Natural killer cell treated with Interleukin-12 subunit alpha and Interleukin-12 subunit beta and Interleukin-15 and Interleukin-18, amount 100 ng/mL, for 72 hours (primary cell): ENCODE measurements around the gene SPACA4. TPM values are rescaled to one million over a fixed set of nuclear protein-coding genes. Genes with fewer than 3 reads are reported as not detected.
"Not testable (repeated sequence)": the region's sequence is repeated elsewhere in the genome, so short reads cannot be mapped to it uniquely, and the experiment has no call there.

Experiments used
- ATAC-seq, 2 donors: fragments of 150-1000 bp; cut with Tn5 transposase in 1 of 2; sonication (Bioruptor Pico), chemical (Tn5 transposase) in 1 of 2; 2 replicates each; pipeline ENCODE4 v1.10.0; 2021
- DNase-seq: peaks from one replicate; pipeline ENCODE4 v3.0.0; 2022; ENCODE audit warnings: low spot score
- H3K27ac Mint-ChIP-seq, 2 donors: 1 replicate in 1 of 2; 2 replicates in 1 of 2; pipeline ENCODE4 v1.8.0; 2022; ENCODE audit warnings: mixed read lengths in 2 of 2, mild to moderate bottlenecking in 1 of 2, moderate library complexity in 1 of 2
- H3K27me3 Mint-ChIP-seq, 2 donors: 1 replicate in 1 of 2; 2 replicates in 1 of 2; pipeline ENCODE4 v1.8.0; 2022; ENCODE audit warnings: mixed read lengths in 2 of 2
- H3K36me3 Mint-ChIP-seq: one replicate; pipeline ENCODE4 v1.8.0; 2022; ENCODE audit warnings: mixed read lengths
- H3K4me1 Mint-ChIP-seq, 2 donors: 1 replicate in 1 of 2; 2 replicates in 1 of 2; pipeline ENCODE4 v1.8.0; 2022; ENCODE audit warnings: low read depth in 2 of 2, mixed read lengths in 2 of 2, mild to moderate bottlenecking in 1 of 2
- H3K4me3 Mint-ChIP-seq: one replicate; pipeline ENCODE4 v1.8.0; 2022; ENCODE audit warnings: mixed read lengths
- H3K9me3 Mint-ChIP-seq: 2 replicates; pipeline ENCODE4 v1.8.0; 2022; ENCODE audit warnings: mixed read lengths
- total RNA-seq, 2 donors: library from RNA; stranded (reverse); gene quantifications; one replicate each; pipeline ENCODE4 v1.2.3, GENCODE V29; 2022

SPACA4 gene, protein sequence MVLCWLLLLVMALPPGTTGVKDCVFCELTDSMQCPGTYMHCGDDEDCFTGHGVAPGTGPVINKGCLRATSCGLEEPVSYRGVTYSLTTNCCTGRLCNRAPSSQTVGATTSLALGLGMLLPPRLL
- not detected for total RNA-seq

DNA sequence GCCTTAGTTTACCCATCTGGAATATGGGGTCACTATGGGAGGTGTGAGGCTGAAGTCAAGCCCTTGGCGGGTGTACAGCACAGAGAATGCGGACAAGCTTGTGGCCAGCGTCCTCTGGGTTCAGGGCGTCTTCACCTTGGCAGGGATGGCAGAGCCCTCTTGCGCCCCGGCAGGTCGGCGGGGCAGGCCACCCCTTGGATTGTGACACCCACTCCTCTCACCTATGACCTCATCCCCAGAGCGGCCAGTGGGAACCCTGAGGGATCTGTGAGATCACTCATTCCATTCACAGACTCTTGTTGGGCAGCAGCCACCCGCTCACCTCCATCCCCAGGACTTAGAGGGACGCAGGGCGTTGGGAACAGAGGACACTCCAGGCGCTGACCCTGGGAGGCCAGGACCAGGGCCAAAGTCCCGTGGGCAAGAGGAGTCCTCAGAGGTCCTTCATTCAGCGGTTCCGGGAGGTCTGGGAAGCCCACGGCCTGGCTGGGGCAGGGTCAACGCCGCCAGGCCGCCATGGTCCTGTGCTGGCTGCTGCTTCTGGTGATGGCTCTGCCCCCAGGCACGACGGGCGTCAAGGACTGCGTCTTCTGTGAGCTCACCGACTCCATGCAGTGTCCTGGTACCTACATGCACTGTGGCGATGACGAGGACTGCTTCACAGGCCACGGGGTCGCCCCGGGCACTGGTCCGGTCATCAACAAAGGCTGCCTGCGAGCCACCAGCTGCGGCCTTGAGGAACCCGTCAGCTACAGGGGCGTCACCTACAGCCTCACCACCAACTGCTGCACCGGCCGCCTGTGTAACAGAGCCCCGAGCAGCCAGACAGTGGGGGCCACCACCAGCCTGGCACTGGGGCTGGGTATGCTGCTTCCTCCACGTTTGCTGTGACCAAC, at the start of gene SPACA4:
Gene SPACA4, plus strand, starts transcription at position 280 of the 896 bp plus-strand sequence. Its CDS starts 237 bp downstream, at position 517.
- Mint-ChIP-seq H3K4me1 (no peaks in the 10 kb centered on the region), H3K9me3 (no peaks in the 10 kb centered on the region), H3K36me3 (no peaks in the 10 kb centered on the region), H3K27me3 (no peaks in the 10 kb centered on the region), H3K4me3 (no peak within 1 kb of the TSS), H3K27ac (no peak within 1 kb of the TSS)
- ATAC-seq: peak in 1 of 2 donors; percentile 20
- DNase-seq: no peak

DNA sequence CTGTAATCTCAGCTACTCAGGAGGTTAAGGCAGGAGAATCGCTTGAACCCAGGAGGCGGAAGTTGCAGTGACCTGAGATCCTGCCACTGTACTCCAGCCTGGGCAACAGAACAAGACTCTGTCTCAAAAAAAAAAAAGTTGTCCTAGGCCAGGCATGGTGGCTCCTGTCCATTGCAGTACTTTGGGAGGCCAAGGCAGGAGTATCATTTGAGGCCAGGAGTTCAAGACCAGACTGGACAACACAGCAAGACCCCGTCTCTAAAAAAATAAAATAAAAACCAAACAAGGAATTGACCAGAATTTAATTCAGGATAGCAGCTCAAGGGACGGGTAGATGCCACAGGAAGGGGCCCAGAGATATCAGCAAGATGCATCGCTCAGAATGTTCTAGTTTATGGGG, 49.7 kb upstream of the SPACA4 start:
- Mint-ChIP-seq H3K9me3 (no peaks in the 10 kb centered on the region), H3K4me3 (no peak overlapping the region), H3K4me1 (no peaks in the 10 kb centered on the region), H3K27ac (no peak overlapping the region), H3K27me3 (peaks cover 7 to 11% of the 10 kb centered on the region in 2 donors), H3K36me3 (no peaks in the 10 kb centered on the region)
- DNase-seq (no peak), ATAC-seq (no peak)

DNA sequence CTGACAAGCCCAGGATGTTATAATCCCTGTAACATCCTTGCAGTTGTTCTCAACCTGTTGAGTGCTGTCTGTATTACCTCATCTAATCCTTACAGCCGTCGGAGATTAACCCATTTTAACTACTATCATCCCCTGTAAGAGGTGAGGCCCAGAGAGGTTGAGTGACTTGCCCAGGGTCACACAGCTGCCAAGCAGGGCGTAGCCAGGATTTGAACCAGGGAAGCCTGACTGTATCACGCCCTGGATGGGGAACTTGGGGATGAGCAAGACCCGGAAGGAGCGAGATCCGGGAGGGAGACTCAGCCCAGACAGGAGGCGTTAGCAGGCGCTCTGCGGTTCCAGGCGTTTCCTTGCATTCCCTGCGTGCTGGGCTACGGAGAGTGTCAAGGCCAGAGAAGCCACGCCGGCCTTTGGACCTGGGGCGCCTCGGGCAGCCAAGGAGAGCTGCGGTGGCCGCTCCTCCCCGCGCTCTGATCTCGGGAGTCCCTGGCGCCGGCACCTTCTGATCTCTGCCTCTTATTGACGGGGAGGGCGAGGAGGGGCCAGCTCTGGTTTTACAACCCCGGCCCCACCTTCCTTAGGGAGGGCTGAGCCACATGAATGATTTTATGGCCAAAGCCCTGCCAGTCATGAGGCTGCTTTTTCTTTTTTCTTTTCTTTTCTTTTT, 48.4 kb upstream of the SPACA4 start:
- no peak overlapping the region for H3K4me3 Mint-ChIP-seq

DNA sequence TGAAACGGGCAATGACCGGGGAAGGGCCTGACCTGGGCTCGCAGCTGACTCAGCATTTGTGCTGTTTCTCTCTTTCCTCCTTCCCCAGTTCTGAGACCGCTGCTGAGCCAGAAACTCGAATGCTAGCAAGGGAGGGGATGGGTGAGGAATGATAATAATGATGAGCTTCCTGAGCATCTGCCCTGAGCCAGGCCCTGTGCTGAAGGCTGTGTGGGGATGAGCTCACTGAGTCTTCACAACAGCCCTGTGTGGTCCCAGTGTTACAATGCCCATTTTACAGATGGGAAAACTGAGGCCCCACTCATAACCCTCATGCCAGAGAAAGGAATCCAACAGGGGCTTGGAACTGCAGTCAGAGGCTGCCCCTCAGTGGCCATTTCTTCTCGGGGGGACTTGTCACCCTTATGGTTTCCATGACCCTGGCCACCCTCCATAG, 46.4 kb upstream of the SPACA4 start:
- Mint-ChIP-seq H3K9me3 (no peaks in the 10 kb centered on the region), H3K4me3 (no peak overlapping the region), H3K27ac (no peak overlapping the region), H3K36me3 (no peaks in the 10 kb centered on the region), H3K4me1 (no peaks in the 10 kb centered on the region), H3K27me3 (peaks cover 6 to 11% of the 10 kb centered on the region in 2 donors)
- DNase-seq: no peak
- ATAC-seq: no peak

More for the DNA sequence above, 48.4 kb upstream of the SPACA4 start:
- no peaks in the 10 kb centered on the region for H3K36me3 Mint-ChIP-seq
- peaks cover 7 to 11% of the 10 kb centered on the region in 2 donors for H3K27me3 Mint-ChIP-seq
- ATAC-seq: peak in 1 of 2 donors; percentile 40
- no peaks in the 10 kb centered on the region for H3K9me3 Mint-ChIP-seq
- H3K4me1 Mint-ChIP-seq: no peaks in the 10 kb centered on the region
- DNase-seq: no peak
- no peak overlapping the region for H3K27ac Mint-ChIP-seq

DNA sequence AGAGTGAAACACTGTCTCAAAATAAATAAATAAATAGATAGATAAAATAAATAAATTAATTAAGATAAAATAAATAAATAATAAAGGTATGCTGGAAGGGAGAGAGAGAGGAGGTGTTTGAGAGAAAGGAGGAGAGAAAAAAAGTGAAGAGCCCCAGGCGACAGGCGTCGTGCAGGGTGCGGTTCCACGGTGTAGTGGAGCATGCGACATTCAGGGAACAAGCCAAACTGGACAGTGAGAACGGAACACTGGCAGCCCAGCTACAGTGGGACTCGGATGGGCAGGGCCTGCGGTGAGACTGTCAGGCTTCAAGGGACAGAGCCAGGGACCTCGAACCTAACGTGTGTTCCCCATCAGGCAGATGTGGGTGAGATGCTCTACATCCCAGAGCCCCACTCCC, 45.1 kb upstream of the SPACA4 start:
- no peaks in the 10 kb centered on the region for H3K36me3 Mint-ChIP-seq
- peaks cover 0 to 7% of the 10 kb centered on the region in 2 donors for H3K27me3 Mint-ChIP-seq
- DNase-seq: no peak
- no peaks in the 10 kb centered on the region for H3K9me3 Mint-ChIP-seq
- ATAC-seq: no peak
- H3K4me1 Mint-ChIP-seq: no peaks in the 10 kb centered on the region
- H3K27ac Mint-ChIP-seq: no peak overlapping the region
- H3K4me3 Mint-ChIP-seq: no peak overlapping the region

DNA sequence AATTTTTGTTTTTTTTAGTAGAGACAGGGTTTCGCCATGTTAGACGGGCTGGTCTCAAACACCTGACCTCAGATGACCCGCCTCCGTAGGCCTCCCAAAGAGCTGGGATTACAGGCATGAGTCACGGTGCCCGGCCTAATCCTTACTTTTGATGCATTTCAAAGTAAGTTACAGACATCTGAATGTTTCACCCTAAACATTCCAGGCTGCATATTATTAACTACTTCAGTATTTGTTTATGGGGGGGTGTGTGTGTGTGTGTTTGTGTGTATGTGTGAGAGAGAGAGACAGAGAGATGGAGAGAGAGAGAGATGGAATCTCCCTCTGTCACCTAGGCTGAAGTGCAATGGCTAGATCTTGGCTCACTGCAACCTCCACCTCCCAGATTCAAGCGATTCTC, 41.5 kb upstream of the SPACA4 start:
- Mint-ChIP-seq H3K4me3 (no peak overlapping the region), H3K36me3 (no peaks in the 10 kb centered on the region), H3K27ac (no peak overlapping the region), H3K4me1 (no peaks in the 10 kb centered on the region), H3K9me3 (no peaks in the 10 kb centered on the region), H3K27me3 (peaks cover 0 to 6% of the 10 kb centered on the region in 2 donors)
- DNase-seq: no peak
- no peak for ATAC-seq

DNA sequence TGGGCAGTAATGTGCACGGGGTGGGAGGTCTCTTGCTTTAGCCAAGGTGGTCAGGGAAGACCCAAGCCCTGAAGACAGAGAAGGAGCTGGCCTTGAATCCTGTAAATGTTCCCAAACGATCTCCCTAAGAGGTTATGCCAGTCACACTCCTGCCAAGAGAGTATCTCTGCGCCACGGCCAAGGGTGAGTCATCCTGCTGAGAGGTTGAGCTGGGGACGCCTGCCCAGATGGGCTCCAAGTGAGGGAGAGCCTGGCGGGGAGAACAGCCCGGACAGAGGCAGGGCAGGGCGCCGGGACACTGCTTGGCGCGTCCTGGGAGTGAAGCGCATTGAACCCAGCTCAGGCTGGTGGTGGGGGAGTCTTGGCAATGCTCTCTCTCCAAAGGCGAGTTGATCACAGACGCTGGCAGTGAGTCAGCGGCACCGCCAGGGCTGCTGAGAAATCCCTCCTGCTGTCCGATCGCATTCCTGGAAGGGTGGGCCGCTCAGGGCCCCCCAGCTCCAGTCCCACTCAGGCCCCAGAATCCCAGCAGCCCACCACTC, 38.1 kb upstream of the SPACA4 start:
- Mint-ChIP-seq H3K36me3 (no peaks in the 10 kb centered on the region), H3K27me3 (peaks cover 0 to 6% of the 10 kb centered on the region in 2 donors), H3K4me1 (no peaks in the 10 kb centered on the region), H3K4me3 (no peak overlapping the region), H3K9me3 (no peaks in the 10 kb centered on the region), H3K27ac (no peak overlapping the region)
- ATAC-seq: no peak
- no peak for DNase-seq

DNA sequence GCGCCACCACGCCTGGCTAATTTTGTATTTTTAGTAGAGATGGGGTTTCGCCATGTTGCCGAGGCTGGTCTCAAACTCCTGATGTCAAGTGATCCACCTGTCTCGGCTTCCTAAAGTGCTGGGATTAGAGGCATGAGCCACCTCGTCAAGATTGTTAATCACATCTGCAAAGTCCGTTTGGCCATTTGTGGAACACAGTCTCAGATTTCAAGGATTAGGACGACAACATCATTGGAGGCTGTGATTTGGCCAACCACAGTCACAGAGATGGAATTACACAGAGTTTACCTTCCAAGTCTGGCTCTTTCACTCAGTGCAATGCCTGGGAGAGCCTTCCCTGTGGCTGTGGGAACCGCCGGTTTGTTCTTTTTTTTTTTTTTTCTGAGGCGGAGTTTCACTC, 36.7 kb upstream of the SPACA4 start:
- Mint-ChIP-seq H3K36me3 (no peaks in the 10 kb centered on the region), H3K4me1 (no peaks in the 10 kb centered on the region), H3K27me3 (peaks cover 0 to 8% of the 10 kb centered on the region in 2 donors), H3K27ac (no peak overlapping the region), H3K9me3 (no peaks in the 10 kb centered on the region), H3K4me3 (no peak overlapping the region)
- DNase-seq: no peak
- no peak for ATAC-seq

DNA sequence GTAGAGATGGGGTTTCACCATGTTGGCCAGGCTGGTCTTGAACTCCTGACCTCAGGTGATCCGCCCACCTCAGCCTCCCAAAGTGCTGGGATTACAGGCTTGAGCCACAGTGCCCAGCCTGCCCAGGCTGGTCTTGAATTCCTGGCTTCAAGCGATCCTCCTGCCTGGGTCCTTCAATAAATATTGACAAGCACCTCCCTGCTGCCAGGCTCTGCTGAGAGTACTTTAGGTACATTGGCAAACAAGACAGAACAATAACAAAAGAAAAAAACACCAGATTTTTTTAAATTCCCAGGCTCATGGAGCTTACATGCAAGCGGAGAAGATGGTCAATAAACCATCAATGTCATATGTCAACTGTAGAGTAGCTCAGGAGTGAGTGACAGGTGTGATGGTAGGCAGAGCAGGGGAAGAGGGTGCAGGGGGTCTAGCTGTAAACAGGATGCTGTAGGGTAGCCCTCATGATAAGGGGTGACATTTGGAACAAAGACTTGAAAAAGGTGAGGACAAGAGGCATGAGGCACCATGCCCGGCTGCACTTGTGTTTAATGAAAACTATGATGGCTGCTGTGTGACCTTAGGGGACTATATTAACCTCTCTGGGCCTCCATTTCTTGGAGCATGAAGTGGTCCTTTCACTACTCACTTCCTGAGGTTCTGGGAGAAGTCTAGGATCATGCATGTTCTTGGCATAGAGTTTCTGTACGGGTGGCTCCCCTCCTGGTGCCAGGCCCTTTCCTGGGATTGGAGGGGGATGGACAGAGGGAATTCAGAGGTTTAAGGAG, 35.0 kb upstream of the SPACA4 start:
- no peaks in the 10 kb centered on the region for H3K36me3 Mint-ChIP-seq
- H3K4me3 Mint-ChIP-seq: no peak overlapping the region
- no peaks in the 10 kb centered on the region for H3K9me3 Mint-ChIP-seq
- ATAC-seq (no peak), DNase-seq (no peak)
- H3K27ac Mint-ChIP-seq: no peak overlapping the region
- H3K4me1 Mint-ChIP-seq: no peaks in the 10 kb centered on the region
- peaks cover 0 to 8% of the 10 kb centered on the region in 2 donors for H3K27me3 Mint-ChIP-seq

DNA sequence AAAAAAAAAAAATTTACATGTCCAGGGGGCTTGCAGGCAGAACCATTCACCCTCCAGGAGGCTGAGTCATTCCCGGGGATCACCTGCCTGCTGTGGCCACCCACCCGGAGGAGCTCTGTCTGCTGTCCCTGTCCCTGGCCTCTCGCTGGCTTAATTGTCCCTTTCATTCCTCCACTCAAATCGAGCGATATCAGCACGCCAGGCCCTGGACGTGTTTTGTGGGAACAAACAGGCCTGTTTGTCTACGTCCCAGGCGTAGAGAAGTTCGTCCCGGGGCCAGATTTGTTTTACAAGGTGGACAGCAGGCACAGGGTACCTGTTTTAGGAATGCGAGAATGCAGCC, 33.4 kb upstream of the SPACA4 start:
- H3K9me3 Mint-ChIP-seq: no peaks in the 10 kb centered on the region
- peaks cover 0 to 5% of the 10 kb centered on the region in 2 donors for H3K27me3 Mint-ChIP-seq
- no peaks in the 10 kb centered on the region for H3K36me3 Mint-ChIP-seq
- DNase-seq (no peak), ATAC-seq (no peak)
- H3K27ac Mint-ChIP-seq: no peak overlapping the region
- no peaks in the 10 kb centered on the region for H3K4me1 Mint-ChIP-seq
- no peak overlapping the region for H3K4me3 Mint-ChIP-seq

DNA sequence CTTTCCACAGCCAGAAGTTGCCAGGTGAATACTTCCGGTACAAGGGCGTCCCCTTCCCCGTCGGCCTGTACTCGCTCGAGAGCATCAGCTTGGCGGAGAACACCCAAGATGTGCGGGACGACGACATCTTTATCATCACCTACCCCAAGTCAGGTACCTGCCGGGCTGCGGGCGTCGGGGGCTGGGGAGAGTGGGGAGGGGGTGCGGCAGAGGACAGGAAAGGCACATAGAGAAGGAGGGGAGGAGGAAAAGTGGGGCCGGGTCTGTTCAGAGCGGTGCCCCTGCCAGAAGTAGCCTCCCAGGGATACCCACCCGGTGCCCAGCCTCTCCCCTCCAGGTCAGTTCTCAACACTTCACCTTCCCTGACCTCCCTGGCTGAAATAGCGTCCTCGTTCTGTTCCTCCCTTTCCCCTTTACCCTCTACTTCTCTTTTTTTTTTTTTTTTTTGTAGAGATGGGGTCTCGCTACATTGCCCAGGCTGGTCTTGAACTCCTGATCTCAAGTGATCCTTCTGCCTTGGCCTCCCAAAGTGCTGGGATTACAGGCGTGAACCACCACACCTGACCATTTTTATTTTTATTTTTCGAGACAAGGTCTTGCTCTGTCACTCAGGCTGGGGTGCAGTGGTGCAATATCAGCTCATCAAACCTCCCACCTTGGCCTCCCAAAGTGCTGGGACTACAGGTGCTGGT, 30.5 kb upstream of the SPACA4 start:
- ATAC-seq (no peak), DNase-seq (no peak)
- Mint-ChIP-seq H3K4me3 (no peak overlapping the region), H3K4me1 (no peaks in the 10 kb centered on the region), H3K9me3 (no peaks in the 10 kb centered on the region), H3K27ac (no peak overlapping the region), H3K27me3 (peaks cover 0 to 5% of the 10 kb centered on the region in 2 donors), H3K36me3 (no peaks in the 10 kb centered on the region)

DNA sequence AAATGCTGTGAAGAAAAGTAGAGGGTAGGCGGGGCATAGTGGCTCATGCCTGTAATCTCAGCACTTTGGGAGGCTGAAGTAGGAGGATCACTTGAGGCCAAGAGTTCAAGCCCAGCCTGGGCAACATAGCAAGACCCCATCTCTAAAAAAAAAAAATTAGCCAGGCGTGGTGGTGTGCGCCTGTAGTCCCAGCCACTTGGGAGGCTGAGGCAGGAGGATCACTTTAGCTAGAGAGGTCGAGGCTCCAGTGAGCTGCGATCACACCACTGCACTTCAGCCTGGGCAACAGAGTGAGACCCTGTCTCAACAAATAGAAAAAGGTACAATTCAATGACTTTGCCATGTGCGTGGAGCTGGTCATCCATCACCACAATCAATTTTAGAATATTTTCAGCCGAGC, 28.6 kb upstream of the SPACA4 start:
- H3K27ac Mint-ChIP-seq, H3K27me3 Mint-ChIP-seq, H3K9me3 Mint-ChIP-seq, ATAC-seq, H3K36me3 Mint-ChIP-seq, H3K4me1 Mint-ChIP-seq, H3K4me3 Mint-ChIP-seq, DNase-seq: not testable (repeated sequence)

DNA sequence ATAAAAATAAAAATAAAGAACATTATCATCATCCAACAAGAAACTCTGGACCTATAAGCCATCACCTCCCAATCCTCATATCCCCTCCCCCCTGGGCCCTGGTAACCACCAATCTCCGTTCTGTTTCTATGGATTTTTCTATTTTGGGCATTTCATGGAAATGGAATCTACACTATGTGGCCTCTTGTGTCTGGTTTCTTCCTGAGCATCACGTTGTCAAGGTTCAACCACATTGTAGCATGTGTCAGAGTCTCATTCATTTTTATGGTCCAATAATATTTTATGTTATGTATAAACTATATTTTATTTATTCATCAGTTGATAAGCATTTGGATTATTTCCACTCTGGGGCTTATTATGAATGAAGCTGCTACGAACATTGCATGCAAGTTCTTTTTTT, 27.7 kb upstream of the SPACA4 start:
- Mint-ChIP-seq H3K4me3 (no peak overlapping the region), H3K36me3 (no peaks in the 10 kb centered on the region), H3K27ac (no peak overlapping the region), H3K27me3 (peaks cover 0 to 5% of the 10 kb centered on the region in 2 donors), H3K4me1 (no peaks in the 10 kb centered on the region), H3K9me3 (no peaks in the 10 kb centered on the region)
- no peak for DNase-seq
- ATAC-seq: no peak
